Activated naive CD4-positive, alpha-beta T cell treated with anti-CD3 and anti-CD28 coated beads, Interleukin-2, amount 50 U/mL, for 16 hours (primary cell): ENCODE data around the gene AEBP1.

Experiments used
- DNase-seq: peaks from one replicate; pipeline ENCODE4 v3.0.0-alpha.2; 2020

AEBP1 gene

GRCh38 chr7:44158873-44159631, 54.9 kb downstream of the AEBP1 start:
- DNase-seq, result no peak

- no peak for DNase-seq
These were observed 55.9 kb downstream of the AEBP1 start for GRCh38 chr7:44159824-44160630.

GRCh38 chr7:44161371-44161770, 57.2 kb downstream of the AEBP1 start:
- no peak for DNase-seq

GRCh38 chr7:44162179-44162578, 58.0 kb downstream of the AEBP1 start:
- DNase-seq, result no peak

- DNase-seq, result no peak
These were observed 58.7 kb downstream of the AEBP1 start for GRCh38 chr7:44162785-44163395.

- DNase-seq, result no peak
These were observed 59.4 kb downstream of the AEBP1 start for GRCh38 chr7:44163591-44163990.
